C4-2B (cell line): ENCODE results near the gene TRPV4.

Experiments
- ZFX ChIP-seq: fragments of 450-650 bp; IDR thresholded peaks from 2 replicates; pipeline ENCODE4 v1.6.1; 2017
- TF ChIP-seq, protein P1 (sequence below): fragments of 450-650 bp; conservative IDR thresholded peaks from 2 replicates; pipeline ENCODE4 v1.5.1; 2017; ENCODE audit warnings: mild to moderate bottlenecking

DNA sequence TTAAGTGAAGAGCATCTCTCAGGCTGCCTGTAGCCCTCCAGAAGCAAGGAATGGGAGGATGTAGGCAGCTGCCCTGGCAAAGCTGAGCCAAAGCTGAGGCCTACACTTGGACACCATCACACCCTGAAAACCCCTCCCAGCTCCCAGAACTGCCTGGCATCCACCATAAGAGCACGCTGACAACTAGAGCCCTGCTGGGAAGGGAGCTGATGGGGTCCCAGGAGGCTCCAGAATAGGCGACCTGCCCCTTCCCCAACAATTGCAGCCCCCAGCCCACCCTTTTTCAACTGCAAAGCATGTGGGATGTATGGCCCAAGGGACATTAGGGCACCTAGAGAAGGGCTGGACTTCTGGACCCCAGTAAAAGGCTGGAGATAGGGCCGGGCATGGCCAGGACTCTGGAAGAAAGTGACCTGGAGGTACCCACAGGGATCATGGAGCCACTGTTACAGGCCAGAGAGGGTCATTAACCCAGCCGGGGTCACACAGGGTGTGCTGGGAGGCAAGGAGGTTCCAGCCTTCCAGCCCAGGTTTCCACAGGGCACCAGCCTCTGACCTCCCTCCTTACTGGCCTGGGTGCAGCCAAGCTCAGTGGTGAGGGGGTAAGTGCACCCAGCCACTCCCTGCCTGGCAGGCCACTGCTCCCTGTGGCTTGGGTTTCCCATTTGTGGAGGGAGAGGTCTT, 91.8 kb downstream of the TRPV4 start:
- TF ChIP-seq, protein P1, sequence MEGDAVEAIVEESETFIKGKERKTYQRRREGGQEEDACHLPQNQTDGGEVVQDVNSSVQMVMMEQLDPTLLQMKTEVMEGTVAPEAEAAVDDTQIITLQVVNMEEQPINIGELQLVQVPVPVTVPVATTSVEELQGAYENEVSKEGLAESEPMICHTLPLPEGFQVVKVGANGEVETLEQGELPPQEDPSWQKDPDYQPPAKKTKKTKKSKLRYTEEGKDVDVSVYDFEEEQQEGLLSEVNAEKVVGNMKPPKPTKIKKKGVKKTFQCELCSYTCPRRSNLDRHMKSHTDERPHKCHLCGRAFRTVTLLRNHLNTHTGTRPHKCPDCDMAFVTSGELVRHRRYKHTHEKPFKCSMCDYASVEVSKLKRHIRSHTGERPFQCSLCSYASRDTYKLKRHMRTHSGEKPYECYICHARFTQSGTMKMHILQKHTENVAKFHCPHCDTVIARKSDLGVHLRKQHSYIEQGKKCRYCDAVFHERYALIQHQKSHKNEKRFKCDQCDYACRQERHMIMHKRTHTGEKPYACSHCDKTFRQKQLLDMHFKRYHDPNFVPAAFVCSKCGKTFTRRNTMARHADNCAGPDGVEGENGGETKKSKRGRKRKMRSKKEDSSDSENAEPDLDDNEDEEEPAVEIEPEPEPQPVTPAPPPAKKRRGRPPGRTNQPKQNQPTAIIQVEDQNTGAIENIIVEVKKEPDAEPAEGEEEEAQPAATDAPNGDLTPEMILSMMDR, result no peak
- TF ChIP-seq ZFX, result no peak
